Fibroblast of villous mesenchyme (primary cell): ENCODE results near the gene ABCC10. TPM values are rescaled to one million over a fixed set of nuclear protein-coding genes. Genes with fewer than 3 reads are reported as not detected.

Experiments
- DNase-seq: peaks from one replicate; pipeline ENCODE4 v3.0.0-alpha.2; 2010; ENCODE audit warnings: low read depth
- H3K4me3 ChIP-seq: 2 replicates; pipeline ENCODE4 v1.5.1; 2011; ENCODE audit warnings: low read depth, mild to moderate bottlenecking, low read length
- CTCF ChIP-seq: IDR thresholded peaks from 2 replicates; pipeline ENCODE4 v1.5.1; 2012; ENCODE audit warnings: low read depth, mild to moderate bottlenecking, low read length; ENCODE audit not compliant: insufficient read depth
- total RNA-seq: library from RNA; depleted of rRNA; stranded (reverse); fragments of >200 nt; gene quantifications from 2 replicates; pipeline ENCODE4 v1.2.3, GENCODE V29; 2012

Gene ABCC10
- total RNA-seq, 1 donor, result 31.1 TPM

GRCh38 chr6:43444582-43444981, 17.2 kb downstream of the ABCC10 start:
- TF ChIP-seq CTCF, result no peak
- no peak for DNase-seq

GRCh38 chr6:43445576-43445975, 18.2 kb downstream of the ABCC10 start:
- no peak for DNase-seq
- no peak for TF ChIP-seq CTCF
- no peak overlapping the region for H3K4me3 ChIP-seq

More at GRCh38 chr6:43444582-43444981, 17.2 kb downstream of the ABCC10 start:
- H3K4me3 ChIP-seq, result no peak overlapping the region

GRCh38 chr6:43447604-43448003, 20.3 kb downstream of the ABCC10 start:
- DNase-seq, result no peak
- no peak overlapping the region for H3K4me3 ChIP-seq
- TF ChIP-seq CTCF, result no peak

- TF ChIP-seq CTCF, result no peak
- no peak for DNase-seq
- H3K4me3 ChIP-seq, result no peak overlapping the region
Observed at GRCh38 chr6:43448916-43449315, 21.6 kb downstream of the ABCC10 start.

GRCh38 chr6:43450699-43451131, 23.4 kb downstream of the ABCC10 start:
- TF ChIP-seq CTCF, result no peak
- no peak for DNase-seq
- H3K4me3 ChIP-seq, result no peak overlapping the region

- no peak for TF ChIP-seq CTCF
- no peak for DNase-seq
- no peak overlapping the region for H3K4me3 ChIP-seq
Observed at GRCh38 chr6:43451348-43451747, 24.0 kb downstream of the ABCC10 start.

- H3K4me3 ChIP-seq, result no peak overlapping the region
- no peak for TF ChIP-seq CTCF
- no peak for DNase-seq
Observed at GRCh38 chr6:43451939-43452338, 24.6 kb downstream of the ABCC10 start.
